ENCODE results near the gene CCDC141. TPM values are rescaled to one million over a fixed set of nuclear protein-coding genes. Genes with fewer than 3 reads are reported as not detected.
"Not testable (repeated sequence)": the region's sequence is repeated elsewhere in the genome, so short reads cannot be mapped to it uniquely, and the experiment has no call there.

Gene CCDC141
- 1 to 10 TPM; 2.6 TPM for total RNA-seq

DNA sequence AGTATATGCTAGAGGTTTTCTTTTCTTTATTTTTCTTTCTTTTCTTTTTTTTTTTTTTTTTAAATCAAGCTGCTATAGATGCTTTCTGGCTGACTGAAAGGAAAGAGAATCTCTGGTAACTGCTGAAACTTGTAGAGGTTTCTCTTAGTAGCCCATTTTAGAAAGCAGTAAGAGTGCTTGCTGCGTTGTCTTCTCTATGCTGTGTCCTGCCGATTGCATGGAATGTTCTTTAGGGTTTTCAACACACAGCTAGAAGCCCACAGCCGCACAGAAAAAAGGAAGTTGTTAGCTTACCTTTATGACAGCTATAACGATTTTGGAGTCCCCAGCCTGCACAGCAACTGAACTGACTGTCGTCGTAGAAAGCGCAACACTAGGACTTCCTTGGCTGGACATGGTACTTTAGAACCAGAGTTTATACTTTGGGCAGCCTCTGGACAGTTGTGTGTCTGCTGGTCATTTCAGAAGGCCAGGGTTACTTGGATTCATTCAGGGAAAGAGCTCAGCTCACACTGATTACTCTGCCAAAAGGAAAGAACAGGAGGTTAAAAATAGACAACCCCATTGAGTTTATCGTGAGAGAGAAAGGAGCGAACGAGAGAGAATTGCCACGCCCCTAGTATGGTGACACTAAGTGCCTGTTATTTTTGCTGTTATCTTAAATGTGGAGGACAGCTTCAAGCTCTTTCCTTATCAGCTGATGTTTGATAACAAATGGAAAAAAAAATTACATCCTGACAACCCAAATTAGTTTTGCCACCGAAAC lies at the start of gene CCDC141:
Gene CCDC141 (minus strand): TSS at position 592 of the 766 bp plus-strand sequence. CDS start 196 bp downstream, at position 396.
- no peaks in the 10 kb centered on the region for H3K36me3 Mint-ChIP-seq (ENCODE audit: low read depth)
- H3K9me3 Mint-ChIP-seq = peaks cover 1% of the 10 kb centered on the region
- peak; percentile 18 for DNase-seq
- POLR2A ChIA-PET = interaction anchor here (2.0 kb wide), 1 partner anchor 18 kb away, joined by 10 read pairs; no protein-coding TSS in a partner anchor
- H3K4me3 Mint-ChIP-seq = peak within 1 kb of the TSS; percentile 68
- peaks cover 26% of the 10 kb centered on the region for H3K4me1 Mint-ChIP-seq
- CTCF ChIA-PET = interaction anchor here (1.1 to 1.6 kb wide), 2 partner anchors 18 to 29 kb away, joined by 4 read pairs; no protein-coding TSS in a partner anchor
- H3K27ac Mint-ChIP-seq = peak within 1 kb of the TSS; percentile 66
- H3K27me3 Mint-ChIP-seq = no peaks in the 10 kb centered on the region

- Mint-ChIP-seq H3K27me3 (no peaks in the 10 kb centered on the region), H3K9me3 (no peaks in the 10 kb centered on the region), H3K27ac (no peak overlapping the region), H3K36me3 (ENCODE audit: low read depth) (no peaks in the 10 kb centered on the region), H3K4me1 (peaks cover 16% of the 10 kb centered on the region), H3K4me3 (no peak overlapping the region)
- ChIA-PET CTCF (no interaction called here), POLR2A (no interaction called here)
- DNase-seq = no peak
Observed at GRCh38 chr2:179098080-179098689, 48.2 kb upstream of the CCDC141 start.

DNA sequence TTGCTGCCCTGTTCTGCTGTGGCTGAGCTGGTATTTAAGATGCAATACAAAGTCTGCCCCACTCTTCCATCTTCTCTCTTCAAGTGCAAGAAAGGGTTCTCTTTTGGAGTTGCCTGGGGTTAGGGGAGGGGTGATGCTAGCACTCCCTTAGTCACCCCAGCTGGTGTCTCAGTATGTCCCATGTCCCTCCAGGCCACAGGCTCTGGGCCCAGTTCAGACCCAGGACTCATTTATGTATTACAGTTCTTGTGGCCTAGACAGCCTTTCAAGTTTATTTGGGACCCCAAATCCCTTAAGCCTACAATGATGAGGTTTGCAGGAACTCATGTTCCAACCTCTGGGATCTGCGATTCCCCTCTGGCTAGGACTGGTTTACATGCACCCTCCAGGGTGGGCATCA lies 47.2 kb upstream of the CCDC141 start:
- Mint-ChIP-seq H3K4me1 (peaks cover 16% of the 10 kb centered on the region), H3K9me3 (no peaks in the 10 kb centered on the region), H3K36me3 (ENCODE audit: low read depth) (no peaks in the 10 kb centered on the region), H3K27me3 (no peaks in the 10 kb centered on the region), H3K4me3 (no peak overlapping the region), H3K27ac (no peak overlapping the region)
- ChIA-PET POLR2A (no interaction called here), CTCF (no interaction called here)
- no peak for DNase-seq

DNA sequence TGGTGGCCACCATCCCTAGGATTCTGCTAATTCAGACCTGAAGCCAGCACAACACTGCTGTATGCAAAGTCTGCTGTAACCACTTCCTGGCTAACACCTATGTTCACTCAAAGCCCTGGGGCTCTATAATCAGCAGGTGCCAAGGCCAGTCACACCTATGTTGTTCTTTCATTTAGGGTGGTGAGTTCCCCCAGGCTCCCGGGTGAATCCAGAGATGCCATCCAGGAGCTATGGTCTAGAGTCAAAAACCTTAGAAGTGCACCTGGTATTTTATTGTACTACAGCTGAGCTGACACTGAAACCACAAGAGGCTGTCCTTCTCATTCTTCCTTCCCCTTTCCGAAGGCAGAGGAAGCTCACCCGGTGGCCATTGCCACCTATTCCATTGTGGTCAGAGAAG lies 46.2 kb upstream of the CCDC141 start:
- H3K27me3 Mint-ChIP-seq = no peaks in the 10 kb centered on the region
- H3K4me3 Mint-ChIP-seq = no peak overlapping the region
- ChIA-PET CTCF (no interaction called here), POLR2A (no interaction called here)
- peaks cover 2% of the 10 kb centered on the region for H3K9me3 Mint-ChIP-seq
- peaks cover 16% of the 10 kb centered on the region for H3K4me1 Mint-ChIP-seq
- DNase-seq = peak; percentile 27
- no peak overlapping the region for H3K27ac Mint-ChIP-seq
- H3K36me3 Mint-ChIP-seq (ENCODE audit: low read depth) = no peaks in the 10 kb centered on the region

- H3K27me3 Mint-ChIP-seq; H3K9me3 Mint-ChIP-seq; CTCF ChIA-PET; POLR2A ChIA-PET; H3K27ac Mint-ChIP-seq; H3K36me3 Mint-ChIP-seq (ENCODE audit: low read depth); DNase-seq; H3K4me3 Mint-ChIP-seq: not testable (repeated sequence)
- H3K4me1 Mint-ChIP-seq = peaks cover 16% of the 10 kb centered on the region
Observed at GRCh38 chr2:179092912-179093311, 43.0 kb upstream of the CCDC141 start.

- Mint-ChIP-seq H3K36me3 (ENCODE audit: low read depth) (no peaks in the 10 kb centered on the region), H3K27ac (no peak overlapping the region), H3K4me3 (no peak overlapping the region), H3K27me3 (no peaks in the 10 kb centered on the region), H3K9me3 (peaks cover 20% of the 10 kb centered on the region), H3K4me1 (no peaks in the 10 kb centered on the region)
- ChIA-PET POLR2A (no interaction called here), CTCF (no interaction called here)
- no peak for DNase-seq
Observed at GRCh38 chr2:179082697-179083096, 32.8 kb upstream of the CCDC141 start.

DNA sequence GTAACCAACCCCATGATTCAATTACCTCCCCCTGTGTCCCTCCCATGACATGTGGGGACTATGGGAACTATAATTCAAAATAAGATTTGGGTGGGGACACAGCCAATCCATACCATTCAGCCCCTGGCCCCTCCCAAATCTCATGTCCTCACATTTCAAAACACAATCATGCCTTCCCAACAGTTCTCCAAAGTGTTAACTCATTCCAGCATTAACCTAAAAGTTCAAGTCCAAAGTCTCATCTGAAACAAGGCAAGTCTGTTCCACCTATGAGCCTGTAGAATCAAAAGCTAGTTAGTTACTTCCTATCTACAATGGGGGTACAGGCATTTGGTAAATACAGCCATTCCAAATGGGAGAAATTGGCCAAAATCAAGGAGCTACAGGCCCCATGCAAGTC lies 32.0 kb upstream of the CCDC141 start:
- ChIA-PET POLR2A (no interaction called here), CTCF (no interaction called here)
- peaks cover 25% of the 10 kb centered on the region for H3K9me3 Mint-ChIP-seq

DNA sequence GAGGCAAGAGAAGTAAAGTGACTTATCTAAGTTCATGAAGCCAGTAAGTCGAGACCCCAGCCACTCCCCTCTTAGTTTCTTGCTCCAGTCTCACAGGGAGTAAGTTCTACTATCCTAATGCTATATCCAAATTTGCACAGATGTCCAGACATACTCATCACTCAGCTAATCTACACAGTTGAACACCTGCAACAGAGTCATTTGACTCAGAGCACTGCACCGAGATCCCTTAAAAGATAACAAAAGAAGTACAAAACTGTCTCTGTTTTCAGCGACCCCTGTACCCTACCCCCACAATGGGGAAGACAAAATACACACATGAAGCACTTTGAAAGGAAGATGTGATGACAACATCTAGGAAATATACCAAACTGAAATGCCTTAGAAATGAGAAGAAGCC lies 22.6 kb upstream of the CCDC141 start:
- POLR2A ChIA-PET = no interaction called here
- DNase-seq = no peak

More for the DNA sequence above, 32.0 kb upstream of the CCDC141 start:
- no peaks in the 10 kb centered on the region for H3K27me3 Mint-ChIP-seq
- peaks cover 3% of the 10 kb centered on the region for H3K36me3 Mint-ChIP-seq (ENCODE audit: low read depth)
- no peaks in the 10 kb centered on the region for H3K4me1 Mint-ChIP-seq
- H3K4me3 Mint-ChIP-seq = no peak overlapping the region
- DNase-seq = no peak
- H3K27ac Mint-ChIP-seq = no peak overlapping the region

GRCh38 chr2:179071810-179072355 lies 21.9 kb upstream of the CCDC141 start:
- no peak overlapping the region for H3K4me3 Mint-ChIP-seq
- H3K9me3 Mint-ChIP-seq = peaks cover 8% of the 10 kb centered on the region
- ChIA-PET CTCF (no interaction called here), POLR2A (interaction anchor here (0.5 kb wide), 1 partner anchor 1611 kb away, joined by 3 read pairs; no protein-coding TSS in a partner anchor)
- no peak overlapping the region for H3K27ac Mint-ChIP-seq
- DNase-seq = no peak
- H3K4me1 Mint-ChIP-seq = no peaks in the 10 kb centered on the region
- H3K36me3 Mint-ChIP-seq (ENCODE audit: low read depth) = no peaks in the 10 kb centered on the region
- H3K27me3 Mint-ChIP-seq = peaks cover 2% of the 10 kb centered on the region

More for the DNA sequence above, 22.6 kb upstream of the CCDC141 start:
- CTCF ChIA-PET = no interaction called here
- Mint-ChIP-seq H3K27me3 (peaks cover 2% of the 10 kb centered on the region), H3K4me1 (no peaks in the 10 kb centered on the region), H3K9me3 (peaks cover 12% of the 10 kb centered on the region), H3K4me3 (no peak overlapping the region), H3K27ac (no peak overlapping the region), H3K36me3 (ENCODE audit: low read depth) (peaks cover 3% of the 10 kb centered on the region)

- peaks cover 5% of the 10 kb centered on the region for H3K9me3 Mint-ChIP-seq
- POLR2A ChIA-PET = no interaction called here
- DNase-seq = no peak
- H3K36me3 Mint-ChIP-seq (ENCODE audit: low read depth) = no peaks in the 10 kb centered on the region
- H3K27ac Mint-ChIP-seq = no peak overlapping the region
- no peaks in the 10 kb centered on the region for H3K4me1 Mint-ChIP-seq
- H3K27me3 Mint-ChIP-seq = peaks cover 2% of the 10 kb centered on the region
- CTCF ChIA-PET = no interaction called here
- no peak overlapping the region for H3K4me3 Mint-ChIP-seq
Observed at GRCh38 chr2:179070895-179071294, 21.0 kb upstream of the CCDC141 start.

DNA sequence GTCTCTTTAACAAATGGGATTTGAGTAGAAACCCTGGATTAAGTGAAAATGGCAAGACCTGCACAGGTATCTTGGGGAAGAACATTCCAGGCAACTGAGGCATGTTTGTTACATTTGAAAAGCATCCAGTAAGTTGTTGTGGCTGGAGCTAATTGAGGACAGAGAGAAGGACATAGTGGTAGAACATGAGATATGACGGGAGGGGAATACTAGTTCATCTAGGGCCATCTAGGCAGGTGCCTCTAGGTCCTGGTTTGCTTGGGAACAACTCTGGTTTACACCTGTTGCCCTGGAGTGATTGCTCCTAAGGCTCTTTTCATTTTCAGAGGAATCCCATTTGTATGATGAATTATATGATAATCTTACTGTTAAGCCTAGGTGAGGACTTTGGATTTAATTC lies 19.7 kb upstream of the CCDC141 start:
- CTCF ChIA-PET = no interaction called here
- Mint-ChIP-seq H3K4me1 (no peaks in the 10 kb centered on the region), H3K4me3 (no peak overlapping the region), H3K36me3 (ENCODE audit: low read depth) (no peaks in the 10 kb centered on the region), H3K27me3 (peaks cover 2% of the 10 kb centered on the region), H3K27ac (no peak overlapping the region), H3K9me3 (peaks cover 5% of the 10 kb centered on the region)
- POLR2A ChIA-PET = no interaction called here
- no peak for DNase-seq

DNA sequence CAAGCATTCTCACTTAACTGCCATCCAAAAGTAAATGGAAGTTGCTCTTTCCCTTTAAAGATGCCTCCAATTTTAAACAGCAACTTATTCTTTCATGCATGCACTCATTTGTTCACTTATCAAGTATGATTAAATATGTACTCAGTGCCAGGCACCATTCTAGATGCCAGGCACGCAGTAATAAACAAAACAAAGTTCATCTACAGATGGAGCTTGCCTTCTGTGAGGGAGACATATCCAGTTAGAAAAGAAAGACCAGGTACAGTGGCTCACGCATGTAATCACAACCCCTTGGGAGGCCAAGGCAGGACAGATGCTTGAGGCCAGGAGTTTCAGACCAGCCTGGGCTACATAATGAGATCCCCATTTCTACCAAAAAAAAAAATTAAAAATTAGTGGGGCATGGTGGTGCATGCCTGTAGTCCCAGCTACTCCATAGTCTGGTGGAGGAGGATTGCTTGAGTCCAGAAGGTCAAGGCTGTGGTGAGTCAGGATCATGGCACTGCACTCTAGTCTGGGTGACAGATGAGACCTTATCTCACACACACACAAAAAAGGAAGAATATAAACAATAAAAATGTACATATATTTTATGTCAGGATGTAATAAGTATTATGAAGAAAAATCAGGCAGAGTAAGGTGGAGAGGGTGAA lies 19.2 kb upstream of the CCDC141 start:
- H3K9me3 Mint-ChIP-seq = peaks cover 5% of the 10 kb centered on the region
- CTCF ChIA-PET = no interaction called here
- POLR2A ChIA-PET = no interaction called here
- H3K4me1 Mint-ChIP-seq = no peaks in the 10 kb centered on the region
- H3K27ac Mint-ChIP-seq = no peak overlapping the region
- no peaks in the 10 kb centered on the region for H3K36me3 Mint-ChIP-seq (ENCODE audit: low read depth)
- H3K27me3 Mint-ChIP-seq = peaks cover 2% of the 10 kb centered on the region
- DNase-seq = no peak
- no peak overlapping the region for H3K4me3 Mint-ChIP-seq

DNA sequence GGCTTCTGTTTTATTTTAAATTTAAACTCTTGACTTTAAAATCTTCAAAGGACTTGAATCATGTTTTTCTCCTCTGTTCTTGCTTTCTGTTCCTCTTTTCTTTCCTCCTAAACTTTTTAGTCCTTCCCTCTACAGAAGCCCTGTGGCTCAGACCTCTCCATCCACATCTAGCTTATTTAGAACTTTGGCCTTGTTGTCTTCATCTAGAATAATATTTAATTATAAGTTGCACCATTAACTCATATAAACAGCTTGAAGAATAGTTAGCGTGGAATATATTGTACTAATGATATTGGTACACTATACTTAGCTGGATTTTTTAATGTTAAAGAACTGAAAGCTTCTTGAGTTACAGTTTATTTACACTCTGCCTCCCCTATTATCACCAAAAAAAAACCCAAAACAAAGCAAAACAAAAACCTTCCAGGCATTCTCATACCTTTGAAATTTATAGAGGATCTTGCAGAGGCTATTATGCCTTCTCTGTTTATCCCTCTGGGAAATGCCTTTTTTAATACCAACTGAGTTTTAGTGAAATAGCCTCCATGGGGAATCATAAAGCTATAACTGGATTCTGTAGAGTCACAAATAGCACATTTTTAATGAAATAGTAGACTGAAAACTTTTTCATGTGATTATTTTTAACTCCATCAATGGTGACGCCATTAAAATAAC lies 9.2 kb upstream of the CCDC141 start:
- no peak overlapping the region for H3K4me3 Mint-ChIP-seq
- CTCF ChIA-PET = no interaction called here
- no peaks in the 10 kb centered on the region for H3K9me3 Mint-ChIP-seq
- POLR2A ChIA-PET = no interaction called here
- DNase-seq = no peak
- no peaks in the 10 kb centered on the region for H3K4me1 Mint-ChIP-seq
- H3K27me3 Mint-ChIP-seq = no peaks in the 10 kb centered on the region
- H3K36me3 Mint-ChIP-seq (ENCODE audit: low read depth) = no peaks in the 10 kb centered on the region
- H3K27ac Mint-ChIP-seq = no peak overlapping the region
